A549 (cell line): ENCODE measurements around the gene NXPH1. TPM values are rescaled to one million over a fixed set of nuclear protein-coding genes. Genes with fewer than 3 reads are reported as not detected.

Source experiments
- ATAC-seq, 2 experiments: fragments of 200-7000 bp in 1 of 2; fragments of >200 bp in 1 of 2; cut with Nextera tagmentation in 1 of 2; cut with Tn5 transposase in 1 of 2; 3 replicates each; pipeline versions ENCODE4 v1.8.0 to v1.9.1; 2018 to 2020; ENCODE audit warnings: mild to moderate bottlenecking in 1 of 2, moderate library complexity in 1 of 2
- CTCF ChIA-PET: fragments of 300-600 bp; sonication (Branson Sonifier 250); formaldehyde crosslinking; extraction: SDS; loops from one replicate; lab custom pipeline; 2021; ENCODE audit warnings: antibody characterized with exemption, inconsistent platforms; lab: Yijun Ruan, JAX
- POLR2A ChIA-PET: fragments of 350-600 bp; formaldehyde crosslinking; extraction: SDS; loops from one replicate; lab custom pipeline; 2021; ENCODE audit warnings: antibody characterized with exemption, inconsistent platforms; lab: Yijun Ruan, JAX
- DNase-seq, 2 experiments: peaks; one replicate each; pipeline versions ENCODE4 v3.0.0 to v3.0.0-alpha.2; 2011 to 2016; ENCODE audit warnings: low read depth in 1 of 2, low spot score in 1 of 2
- FAIRE-seq: peaks from 2 replicates; lab custom pipeline; 2011; peaks lifted over from hg19 to GRCh38; lab: Jason Lieb, UNC
- H3K27ac ChIP-seq, 2 experiments: fragments of >200 bp; sonication (Bioruptor Twin); formaldehyde crosslinking; 3 replicates each; pipeline ENCODE4 v1.5.1; 2016 to 2017
- H3K4me1 ChIP-seq: fragments of >200 bp; sonication (Bioruptor Twin); formaldehyde crosslinking; 3 replicates; pipeline ENCODE4 v1.6.1; 2016
- H3K4me2 ChIP-seq: fragments of >200 bp; sonication (Bioruptor Twin); formaldehyde crosslinking; 3 replicates; pipeline ENCODE4 v1.6.1; 2016
- H3K4me3 ChIP-seq: fragments of >200 bp; sonication (Bioruptor Twin); formaldehyde crosslinking; 3 replicates; pipeline ENCODE4 v1.5.1; 2016
- H3K9me3 ChIP-seq: fragments of >200 bp; sonication (Bioruptor Twin); formaldehyde crosslinking; 3 replicates; pipeline ENCODE4 v1.6.1; 2016
- CEBPB ChIP-seq, 2 experiments: fragments of >200 bp in 1 of 2; sonication (Bioruptor Twin) in 1 of 2; formaldehyde crosslinking in 1 of 2; IDR thresholded peaks; 2 replicates each; pipeline ENCODE4 v1.6.1; 2012 to 2016
- EHF ChIP-seq: fragments of 250-450 bp; sonication (Bioruptor Pico); IDR thresholded peaks from 2 replicates; pipeline ENCODE4 v1.5.0; 2020; ENCODE audit warnings: mild to moderate bottlenecking
- ELK1 ChIP-seq: fragments of 150-350 bp; IDR thresholded peaks from 2 replicates; pipeline ENCODE4 v1.6.1; 2014; ENCODE audit warnings: low read depth, mild to moderate bottlenecking, low read length
- FOSL2 ChIP-seq, 2 experiments: fragments of 450-650 bp in 1 of 2; fragments of >200 bp in 1 of 2; sonication (Bioruptor Twin) in 1 of 2; formaldehyde crosslinking; IDR thresholded peaks; 2 replicates each; pipeline versions ENCODE4 v1.5.0 to v1.6.1; 2016 to 2020; ENCODE audit warnings: mild to moderate bottlenecking in 1 of 2, moderate library complexity in 1 of 2
- FOXS1 ChIP-seq: fragments of 250-450 bp; sonication (Bioruptor Pico); IDR thresholded peaks from 2 replicates; pipeline ENCODE4 v1.5.0; 2020; ENCODE audit warnings: mild to moderate bottlenecking, moderate library complexity
- HES2 ChIP-seq: fragments of >200 bp; sonication (Bioruptor Twin); formaldehyde crosslinking; IDR thresholded peaks from 2 replicates; pipeline ENCODE4 v1.6.1; 2016
- HOXB13 ChIP-seq: fragments of 250-450 bp; sonication (Bioruptor Pico); IDR thresholded peaks from 2 replicates; pipeline ENCODE4 v1.5.0; 2020; ENCODE audit warnings: low read depth, mild to moderate bottlenecking, moderate library complexity
- HOXB5 ChIP-seq: fragments of 250-450 bp; sonication (Bioruptor Pico); IDR thresholded peaks from 2 replicates; pipeline ENCODE4 v1.5.0; 2020; ENCODE audit warnings: mild to moderate bottlenecking, moderate library complexity
- KDM1A ChIP-seq: fragments of 200-600 bp; sonication (generic); IDR thresholded peaks from 2 replicates; pipeline ENCODE4 v1.6.1; 2016; ENCODE audit warnings: low read depth, mild to moderate bottlenecking
- MAX ChIP-seq: IDR thresholded peaks from 2 replicates; pipeline ENCODE4 v1.6.1; 2012
- NR3C1 ChIP-seq: fragments of >200 bp; sonication (Bioruptor Twin); formaldehyde crosslinking; IDR thresholded peaks from 3 replicates; pipeline ENCODE4 v1.6.1; 2017
- PHF8 ChIP-seq: fragments of 200-600 bp; sonication (generic); IDR thresholded peaks from 2 replicates; pipeline ENCODE4 v1.6.1; 2016; ENCODE audit warnings: low read depth, mild to moderate bottlenecking, antibody characterized with exemption, moderate library complexity, borderline replicate concordance
- REST ChIP-seq: fragments of 200-600 bp; sonication (generic); IDR thresholded peaks from 2 replicates; pipeline ENCODE4 v1.6.1; 2016; ENCODE audit warnings: antibody characterized with exemption, mild to moderate bottlenecking, moderate library complexity
- RFX5 ChIP-seq: fragments of 450-650 bp; IDR thresholded peaks from 2 replicates; pipeline ENCODE4 v1.7.1; 2014; ENCODE audit warnings: antibody characterized with exemption, mild to moderate bottlenecking, moderate library complexity
- SMC3 ChIP-seq: fragments of >200 bp; sonication (Bioruptor Twin); formaldehyde crosslinking; IDR thresholded peaks from 3 replicates; pipeline ENCODE4 v1.6.1; 2018; ENCODE audit warnings: inconsistent platforms
- USF2 ChIP-seq: fragments of 450-650 bp; IDR thresholded peaks from 2 replicates; pipeline ENCODE4 v1.6.1; 2014; ENCODE audit warnings: antibody characterized with exemption
- ZFP36 ChIP-seq: fragments of 450-650 bp; IDR thresholded peaks from 2 replicates; pipeline ENCODE4 v1.6.1; 2014; ENCODE audit warnings: borderline replicate concordance; ENCODE audit not compliant: partially characterized antibody
- ZNF302 ChIP-seq: fragments of 250-450 bp; sonication (Bioruptor Pico); IDR thresholded peaks from 2 replicates; pipeline ENCODE4 v1.9.0; 2021; ENCODE audit warnings: inconsistent platforms, mild to moderate bottlenecking, moderate library complexity
- ZSCAN20 ChIP-seq: fragments of 250-450 bp; sonication (Bioruptor Pico); IDR thresholded peaks from 2 replicates; pipeline ENCODE4 v1.8.0; 2022; ENCODE audit warnings: mild to moderate bottlenecking, moderate library complexity
- WGBS: methylation state at CpG from one replicate; pipeline ENCODE4 v1.1.6; 2017; ENCODE audit errors: missing lambda C conversion rate; 5-methylcytosine and 5-hydroxymethylcytosine counted together
- polyA plus RNA-seq, 4 experiments: library from polyadenylated mRNA; depleted of rRNA in 3 of 4; stranded (reverse); fragments of >200 nt; fragmentation: RNase III in 1 of 4; extraction: RNeasy Plus Mini Kit Qiagen cat#74134 plus additional on column Dnase treatment in 1 of 4; gene quantifications; 2 replicates in 3 of 4; 3 replicates in 1 of 4; pipeline ENCODE4 v1.2.3, GENCODE V29; 2011 to 2017

The NXPH1 gene
- polyA plus RNA-seq, 2 of the 4 experiments (the other 2 are of a cell fraction) = not detected

GRCh38 chr7:8684426-8684825 lies 251.0 kb downstream of the NXPH1 start:
- under 1% methylated on average over 4 of the region's 4 CpGs for WGBS

GRCh38 chr7:8699875-8700624 lies 266.6 kb downstream of the NXPH1 start:
- FAIRE-seq = no peak
- Histone ChIP-seq H3K4me2 (no peak overlapping the region), H3K4me3 (no peak overlapping the region), H3K27ac (no peak overlapping the region), H3K9me3 (no peaks in the 10 kb centered on the region), H3K4me1 (no peaks in the 10 kb centered on the region)
- DNase-seq = no peak
- TF ChIP-seq CEBPB (IDR thresholded peaks at IDR 0.05) (no peak), ZNF302 (CRISPR knock-in tag) (no peak), HOXB13 (CRISPR knock-in tag) (no peak), NR3C1 (no peak), ELK1 (no peak), KDM1A (no peak), SMC3 (no peak), RFX5 (no peak), HES2 (no peak), REST (no peak), ZSCAN20 (CRISPR knock-in tag) (no peak)
- ATAC-seq = no peak
- ChIA-PET CTCF (no interaction called here), POLR2A (no interaction called here)
- WGBS = 3% methylated on average over 3 of the region's 3 CpGs

More at GRCh38 chr7:8684426-8684825, 251.0 kb downstream of the NXPH1 start:
- ChIA-PET POLR2A (no interaction called here), CTCF (no interaction called here)
- no peaks in the 10 kb centered on the region for H3K9me3 ChIP-seq
- no peak for FAIRE-seq
- no peak for TF ChIP-seq HOXB5 (CRISPR knock-in tag)
- TF ChIP-seq USF2 = no peak
- no peak for TF ChIP-seq CEBPB (IDR thresholded peaks at IDR 0.05)
- TF ChIP-seq EHF = no peak
- H3K27ac ChIP-seq = no peak overlapping the region
- H3K4me3 ChIP-seq = no peak overlapping the region
- H3K4me2 ChIP-seq = no peak overlapping the region
- no peak for DNase-seq
- H3K4me1 ChIP-seq = no peaks in the 10 kb centered on the region
- ATAC-seq = no peak

- POLR2A ChIA-PET = no interaction called here
- H3K4me2 ChIP-seq = no peak overlapping the region
- TF ChIP-seq MAX = no peak
- no peak for TF ChIP-seq FOXS1
- no peak for TF ChIP-seq FOSL2 (IDR thresholded peaks at IDR 0.05)
- no peak for TF ChIP-seq FOSL2 (CRISPR knock-in tag; IDR thresholded peaks at IDR 0.05)
- TF ChIP-seq USF2 = no peak
- no peak for TF ChIP-seq ZFP36
- TF ChIP-seq PHF8 = no peak
- no peak for TF ChIP-seq RFX5
- no peak for ATAC-seq
- no peak overlapping the region for H3K27ac ChIP-seq
- no peak for DNase-seq
- FAIRE-seq = no peak
- no peaks in the 10 kb centered on the region for H3K4me1 ChIP-seq
- CTCF ChIA-PET = no interaction called here
- H3K4me3 ChIP-seq = no peak overlapping the region
- H3K9me3 ChIP-seq = no peaks in the 10 kb centered on the region
These were observed 269.4 kb downstream of the NXPH1 start for GRCh38 chr7:8702807-8703206.
